Kidney (tissue), 14 donors: Measurements from ENCODE around the gene PHACTR1. TPM values are rescaled to one million over a fixed set of nuclear protein-coding genes. Genes with fewer than 3 reads are reported as not detected.

Source experiments
- DNase-seq, 5 donors: peaks; one replicate each; pipeline ENCODE4 v3.0.0-alpha.2; 2013 to 2020
- FAIRE-seq: peaks from 2 replicates; lab custom pipeline; 2012; peaks lifted over from hg19 to GRCh38; lab: Jason Lieb, UNC
- H3K27ac ChIP-seq, 2 donors: one replicate each; pipeline ENCODE4 v1.7.0; 2013; ENCODE audit warnings: low read depth in 2 of 2, low read length in 2 of 2, inconsistent platforms in 1 of 2
- H3K27me3 ChIP-seq: one replicate; pipeline ENCODE4 v1.7.1; 2013; ENCODE audit warnings: low read length, inconsistent platforms; ENCODE audit not compliant: control insufficient read depth, insufficient read depth
- H3K36me3 ChIP-seq, 3 donors: one replicate each; pipeline versions ENCODE4 v1.7.0 to v1.7.1; 2013; ENCODE audit warnings: low read length in 3 of 3, control low read depth in 1 of 3, inconsistent platforms in 1 of 3; ENCODE audit not compliant: insufficient read depth in 3 of 3, control insufficient read depth in 2 of 3
- H3K4me1 ChIP-seq, 3 donors: one replicate each; pipeline versions ENCODE4 v1.7.0 to v1.7.1; 2013; ENCODE audit warnings: low read length in 3 of 3, inconsistent platforms in 1 of 3, low read depth in 1 of 3; ENCODE audit not compliant: control insufficient read depth in 2 of 3, insufficient read depth in 2 of 3
- H3K4me3 ChIP-seq, 3 donors: one replicate each; pipeline versions ENCODE4 v1.7.0 to v1.8.1; 2013; ENCODE audit warnings: low read length in 3 of 3, control low read depth in 1 of 3, inconsistent platforms in 1 of 3
- H3K9ac ChIP-seq, 3 donors: one replicate each; pipeline versions ENCODE4 v1.7.0 to v1.7.1; 2013; ENCODE audit warnings: low read length in 3 of 3, control low read depth in 1 of 3, inconsistent platforms in 1 of 3
- H3K9me3 ChIP-seq, 3 donors: one replicate each; pipeline versions ENCODE4 v1.7.0 to v1.7.1; 2013; ENCODE audit warnings: low read length in 3 of 3, control low read depth in 1 of 3, inconsistent platforms in 1 of 3; ENCODE audit not compliant: control insufficient read depth in 2 of 3, insufficient read depth in 1 of 3
- intact Hi-C: fragments of 100-400 bp; cut with DNase I; formaldehyde crosslinking; loops from one replicate; pipeline ENCODE4 v1.11.1; 2022
- polyA plus RNA-seq: library from polyadenylated mRNA; stranded (reverse); fragments of 350-450 nt; fragmentation: Illumina TruSeq; extraction: RNeasy Lipid Tissue Mini Kit (QIAGEN cat#74804); gene quantifications from one replicate; pipeline ENCODE4 v1.2.3, GENCODE V29; 2014; ENCODE audit warnings: low read depth, low replicate concordance; ENCODE audit not compliant: insufficient read depth
- total RNA-seq: library from RNA; stranded (reverse); fragmentation: NEBNext Ultra II Directional; extraction: Animal tissue kit (Norgen Biotek cat#: 25700); gene quantifications from one replicate; pipeline ENCODE4 v1.2.1, GENCODE V29; 2021
- TF ChIP-seq, protein P1 (sequence below): IDR thresholded peaks from 3 replicates; pipeline ENCODE4 v1.5.1; 2012; ENCODE audit warnings: mild to moderate bottlenecking, moderate library complexity, borderline replicate concordance; ENCODE audit not compliant: insufficient read depth; ENCODE audit errors: extremely low read depth
- donor health status: control.
- donor health status: control.
- donor health status: control.
- donor health status: control.
- donor health status: control.
- donor health status: DM: yes; HTN: yes; CAD: no.
- donor health status: Normal renal cell carcinoma (clear cell type).

PHACTR1 gene
- total and polyA plus RNA-seq, 2 donors from 2014 or later, result 3.3 to 33.6 TPM

DNA sequence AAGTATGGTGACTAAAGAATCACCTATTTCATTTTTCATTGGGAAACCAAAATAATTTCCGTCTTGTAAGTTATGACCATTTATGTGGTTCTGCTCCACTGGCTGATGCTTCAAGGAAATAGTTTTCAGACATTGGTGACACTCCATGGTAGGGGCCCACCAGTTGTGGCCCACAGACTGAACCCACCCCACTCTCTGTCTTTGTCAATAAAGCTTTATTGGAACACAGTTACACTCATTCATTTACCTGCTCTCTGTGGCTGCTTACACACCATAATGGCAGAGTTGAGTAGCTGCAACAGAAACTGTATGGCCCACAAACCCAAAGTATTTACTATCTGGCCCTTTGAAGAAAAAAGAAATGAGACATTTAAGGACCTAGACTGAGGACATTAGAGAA is 533.2 kb downstream of the PHACTR1 start:
- intact Hi-C loops, result no loop called here
- H3K36me3 ChIP-seq, result no peaks in the 10 kb centered on the region
- DNase-seq (no peak), FAIRE-seq (no peak)
- H3K9ac ChIP-seq, result no peak overlapping the region
- H3K9me3 ChIP-seq, result peaks cover 0 to 3% (median 0%) of the 10 kb centered on the region in 3 donors
- no peak overlapping the region for H3K27ac ChIP-seq
- H3K4me1 ChIP-seq, result no peaks in the 10 kb centered on the region
- H3K27me3 ChIP-seq, result no peaks in the 10 kb centered on the region
- TF ChIP-seq, protein P1, sequence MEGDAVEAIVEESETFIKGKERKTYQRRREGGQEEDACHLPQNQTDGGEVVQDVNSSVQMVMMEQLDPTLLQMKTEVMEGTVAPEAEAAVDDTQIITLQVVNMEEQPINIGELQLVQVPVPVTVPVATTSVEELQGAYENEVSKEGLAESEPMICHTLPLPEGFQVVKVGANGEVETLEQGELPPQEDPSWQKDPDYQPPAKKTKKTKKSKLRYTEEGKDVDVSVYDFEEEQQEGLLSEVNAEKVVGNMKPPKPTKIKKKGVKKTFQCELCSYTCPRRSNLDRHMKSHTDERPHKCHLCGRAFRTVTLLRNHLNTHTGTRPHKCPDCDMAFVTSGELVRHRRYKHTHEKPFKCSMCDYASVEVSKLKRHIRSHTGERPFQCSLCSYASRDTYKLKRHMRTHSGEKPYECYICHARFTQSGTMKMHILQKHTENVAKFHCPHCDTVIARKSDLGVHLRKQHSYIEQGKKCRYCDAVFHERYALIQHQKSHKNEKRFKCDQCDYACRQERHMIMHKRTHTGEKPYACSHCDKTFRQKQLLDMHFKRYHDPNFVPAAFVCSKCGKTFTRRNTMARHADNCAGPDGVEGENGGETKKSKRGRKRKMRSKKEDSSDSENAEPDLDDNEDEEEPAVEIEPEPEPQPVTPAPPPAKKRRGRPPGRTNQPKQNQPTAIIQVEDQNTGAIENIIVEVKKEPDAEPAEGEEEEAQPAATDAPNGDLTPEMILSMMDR, result no peak
- H3K4me3 ChIP-seq, result no peak overlapping the region

GRCh38 chr6:13250703-13251102 is 534.1 kb downstream of the PHACTR1 start:
- Histone ChIP-seq H3K4me3 (no peak overlapping the region), H3K27ac (no peak overlapping the region), H3K9ac (no peak overlapping the region), H3K27me3 (no peaks in the 10 kb centered on the region), H3K9me3 (peaks cover 0 to 7% (median 0%) of the 10 kb centered on the region in 3 donors), H3K36me3 (no peaks in the 10 kb centered on the region), H3K4me1 (no peaks in the 10 kb centered on the region)
- DNase-seq (no peak), FAIRE-seq (no peak)
- TF ChIP-seq, protein P1, result no peak
- intact Hi-C loops, result no loop called here

DNA sequence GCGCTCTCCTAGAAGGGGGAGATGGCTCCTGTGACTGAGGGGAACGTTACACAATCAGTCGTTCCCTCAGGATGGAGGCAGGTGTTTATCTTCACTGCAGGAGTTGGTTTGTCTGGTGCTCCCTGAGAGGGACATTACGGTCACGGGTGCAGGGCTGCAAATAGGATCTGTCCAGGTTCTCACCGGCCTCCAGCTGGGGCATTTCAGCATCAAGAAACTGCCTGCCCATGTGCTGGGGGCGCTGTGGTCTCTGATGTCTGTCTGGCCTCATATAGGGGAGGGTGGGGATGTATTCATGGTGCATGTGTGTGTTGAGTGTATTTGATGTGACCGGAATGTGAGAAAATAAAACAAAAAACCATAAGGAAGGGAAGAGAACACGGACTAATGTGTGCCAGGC is 534.7 kb downstream of the PHACTR1 start:
- no peak for FAIRE-seq
- H3K36me3 ChIP-seq, result no peaks in the 10 kb centered on the region
- H3K9me3 ChIP-seq, result peaks cover 0 to 12% (median 0%) of the 10 kb centered on the region in 3 donors
- H3K9ac ChIP-seq, result no peak overlapping the region
- peaks cover 0 to 3% (median 0%) of the 10 kb centered on the region in 3 donors for H3K4me1 ChIP-seq
- H3K27me3 ChIP-seq, result no peaks in the 10 kb centered on the region
- H3K4me3 ChIP-seq, result no peak overlapping the region
- no peak overlapping the region for H3K27ac ChIP-seq
- DNase-seq, result peak in 2 of 5 donors; percentile 26 to 35
- TF ChIP-seq, protein P1, result no peak
- intact Hi-C loops, result no loop called here

DNA sequence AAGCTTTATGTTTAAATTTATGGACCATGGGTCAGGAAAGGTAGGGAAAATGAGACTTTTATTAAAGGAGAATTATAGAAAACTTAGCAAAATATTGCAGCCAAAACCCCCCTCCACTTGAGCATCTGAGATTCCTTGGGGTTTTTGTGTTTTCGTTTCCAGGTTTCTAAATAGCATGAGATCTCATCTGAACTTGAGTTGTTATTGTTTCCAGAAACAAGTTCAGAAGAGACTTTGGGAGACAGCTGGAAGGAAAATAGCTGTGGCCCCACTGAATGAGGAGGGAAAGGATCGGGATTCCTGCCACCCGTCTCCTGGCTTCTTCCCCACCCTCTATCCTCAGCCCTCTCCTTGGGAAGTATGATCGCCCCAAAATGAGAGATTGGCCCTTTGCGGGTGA is 536.2 kb downstream of the PHACTR1 start:
- Histone ChIP-seq H3K4me3 (no peak overlapping the region), H3K27me3 (no peaks in the 10 kb centered on the region), H3K9me3 (peaks cover 0 to 13% (median 0%) of the 10 kb centered on the region in 3 donors), H3K27ac (no peak overlapping the region), H3K4me1 (peaks cover 0 to 3% (median 0%) of the 10 kb centered on the region in 3 donors), H3K36me3 (no peaks in the 10 kb centered on the region), H3K9ac (no peak overlapping the region)
- intact Hi-C loops, result no loop called here
- DNase-seq (no peak), FAIRE-seq (no peak)
- TF ChIP-seq, protein P1, result no peak
